HG02981 (cell line): Measurements from ENCODE around the gene NMUR1.

Source experiments
- ATAC-seq: cut with Tn5 transposase; IDR thresholded peaks from one replicate; pipeline ENCODE4 v1.9.1; 2021; ENCODE audit warnings: mild to moderate bottlenecking, moderate library complexity; ENCODE audit not compliant: unreplicated experiment

NMUR1 gene

DNA sequence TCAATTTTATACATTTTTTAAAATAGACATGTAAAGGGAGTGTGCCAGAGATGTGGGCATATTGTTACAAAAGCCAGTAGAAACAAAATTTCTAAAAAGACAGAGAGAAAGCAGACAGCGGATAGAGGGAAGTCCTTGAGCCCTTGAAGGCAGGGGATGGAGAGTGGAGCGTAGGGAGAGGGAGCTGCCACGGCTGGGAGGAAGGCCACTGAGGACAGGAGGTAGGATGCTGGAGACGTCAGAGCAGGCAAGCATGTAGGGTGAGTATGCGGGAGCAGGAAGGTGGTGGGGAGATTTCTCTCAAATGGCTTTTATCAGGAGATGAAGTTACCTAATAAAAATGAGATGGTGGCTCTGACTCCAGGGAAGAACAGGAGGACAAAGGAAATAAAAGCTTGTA, 41.9 kb downstream of the NMUR1 start:
- ATAC-seq = no peak

GRCh38 chr2:231486851-231487596, 43.2 kb downstream of the NMUR1 start:
- no peak for ATAC-seq

GRCh38 chr2:231483398-231484329, 46.6 kb downstream of the NMUR1 start:
- peak; percentile 26 for ATAC-seq

DNA sequence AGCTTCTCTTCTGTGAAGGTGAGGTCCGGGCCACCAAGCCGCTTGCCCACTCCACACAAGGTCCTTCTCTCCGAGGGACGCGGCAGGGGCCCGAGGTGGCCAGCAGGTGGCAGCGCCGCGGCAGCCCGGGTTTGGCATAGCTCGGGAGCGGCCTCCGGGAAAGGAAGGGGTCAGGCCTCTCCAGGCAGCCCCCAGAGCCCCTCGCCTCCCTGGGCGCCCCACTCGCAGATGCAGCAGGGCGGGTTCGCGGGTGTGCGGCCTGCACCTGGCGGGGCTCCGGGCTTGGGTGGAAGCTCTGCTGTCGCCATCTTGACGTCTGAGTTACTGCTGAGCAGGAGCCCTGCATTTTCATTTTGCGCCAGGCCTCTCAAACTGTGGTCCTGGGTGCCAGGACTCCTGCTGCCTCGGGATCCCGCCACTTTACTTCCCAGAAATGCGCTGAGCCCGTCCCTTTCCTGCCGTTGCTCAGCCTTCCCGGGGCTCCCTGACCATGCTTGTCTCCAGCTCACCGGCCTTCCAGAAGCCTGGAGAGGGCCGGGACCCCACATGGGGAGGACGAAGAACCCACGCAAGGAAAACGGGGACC, 47.3 kb downstream of the NMUR1 start:
- peak; percentile 61 for ATAC-seq

DNA sequence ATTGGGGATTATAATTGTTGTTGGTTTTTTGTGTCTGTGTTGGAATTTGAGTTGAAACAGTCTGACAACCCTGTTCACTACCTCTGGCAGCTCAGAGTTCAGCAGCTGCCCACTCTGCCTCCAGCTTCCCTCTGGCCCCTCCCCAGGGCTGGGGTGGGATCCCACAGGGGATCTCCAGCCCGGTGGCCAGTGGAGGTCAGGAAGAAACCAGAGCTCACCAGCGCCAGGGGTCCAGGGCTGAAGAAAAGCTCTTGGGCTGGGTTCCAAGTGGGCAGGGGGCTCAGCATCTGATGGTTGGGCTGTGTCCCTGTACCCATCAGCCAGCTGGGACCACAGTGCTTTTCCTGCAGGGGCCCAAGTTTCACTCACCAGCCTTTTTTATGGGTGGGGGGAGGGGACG, 49.5 kb downstream of the NMUR1 start:
- ATAC-seq = no peak

GRCh38 chr2:231479455-231479854, 50.8 kb downstream of the NMUR1 start:
- no peak for ATAC-seq

DNA sequence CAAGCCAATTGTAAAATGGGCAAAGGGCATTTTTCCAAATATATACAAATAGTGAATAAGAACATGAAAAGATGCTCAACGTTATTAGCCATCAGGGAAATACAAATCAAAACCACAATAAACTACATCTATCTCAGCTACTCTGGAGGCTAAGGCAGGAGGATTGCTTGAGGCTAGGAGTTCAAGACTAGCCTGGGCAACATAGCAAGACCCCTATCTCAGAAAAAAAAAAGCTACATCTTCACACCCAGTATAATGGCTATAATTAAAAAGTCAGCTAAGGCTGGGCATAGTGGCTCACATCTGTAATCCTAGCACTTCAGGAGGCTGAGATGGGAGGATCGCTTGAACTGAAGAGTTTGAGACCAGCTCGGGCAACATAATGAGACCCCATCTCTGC, 53.3 kb downstream of the NMUR1 start:
- no peak for ATAC-seq

DNA sequence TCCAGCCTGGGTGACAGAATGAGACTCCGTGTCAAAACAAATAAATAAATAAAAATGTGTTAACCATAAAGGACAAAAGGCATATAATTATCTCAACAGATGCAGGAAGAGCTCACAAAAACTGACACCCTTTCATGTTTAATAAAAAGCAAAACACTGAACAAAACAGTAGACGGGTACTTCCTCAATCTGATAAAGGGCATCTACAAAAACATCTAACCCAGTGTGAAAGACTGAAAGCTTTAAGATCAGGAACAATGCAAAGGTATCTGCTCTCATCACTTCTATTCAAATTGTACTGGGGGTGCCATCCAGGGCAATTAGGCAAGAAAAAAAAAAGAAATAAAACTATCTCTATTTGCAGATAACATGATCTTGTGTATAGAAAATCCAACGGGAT, 54.3 kb downstream of the NMUR1 start:
- ATAC-seq = no peak
